GM23248 (cell line): ENCODE data around the gene ZBTB7C.

Experiments used
- EZH2 ChIP-seq: fragments of 200-600 bp; sonication (generic); IDR thresholded peaks from 2 replicates; pipeline ENCODE4 v1.6.1; 2018; ENCODE audit warnings: antibody characterized with exemption, mild to moderate bottlenecking; ENCODE audit not compliant: insufficient read depth, poor library complexity, severe bottlenecking
- EZH2phosphoT487 ChIP-seq: fragments of 200-600 bp; sonication (generic); IDR thresholded peaks from 2 replicates; pipeline ENCODE4 v1.6.1; 2018; ENCODE audit warnings: antibody characterized with exemption, moderate library complexity, mild to moderate bottlenecking, low read depth; ENCODE audit not compliant: insufficient read depth

GRCh38 chr18:48354746-48355260, 54.4 kb downstream of the ZBTB7C start:
- TF ChIP-seq EZH2phosphoT487 = no peak
- no peak for TF ChIP-seq EZH2
